K562 (cell line): Measurements from ENCODE around the gene ZER1. TPM values are rescaled to one million over a fixed set of nuclear protein-coding genes. Genes with fewer than 3 reads are reported as not detected.

Experiments used
- AFF1 ChIP-seq, 2 experiments: fragments of 450-650 bp; IDR thresholded peaks; 2 replicates each; pipeline ENCODE4 v1.6.1; 2018; ENCODE audit warnings: mild to moderate bottlenecking in 2 of 2, low read depth in 1 of 2; ENCODE audit not compliant: partially characterized antibody in 2 of 2
- ARHGAP35 ChIP-seq: fragments of 450-650 bp; IDR thresholded peaks from 2 replicates; pipeline ENCODE4 v1.6.1; 2018; ENCODE audit not compliant: partially characterized antibody
- ATF3 ChIP-seq, 2 experiments: fragments of 450-650 bp in 1 of 2; sonication (generic) in 1 of 2; formaldehyde crosslinking in 1 of 2; IDR thresholded peaks in 1 of 2; conservative IDR thresholded peaks in 1 of 2; 2 replicates each; pipeline versions ENCODE4 v1.6.1 to v1.8.1; 2016 to 2023; ENCODE audit warnings: mild to moderate bottlenecking in 2 of 2, moderate library complexity in 2 of 2, inconsistent platforms in 1 of 2, missing genetic modification reagents in 1 of 2
- BCOR ChIP-seq: fragments of 450-650 bp; IDR thresholded peaks from 2 replicates; pipeline ENCODE4 v1.6.1; 2016
- CEBPZ ChIP-seq: fragments of 150-350 bp; IDR thresholded peaks from 2 replicates; pipeline ENCODE4 v1.6.1; 2014; ENCODE audit warnings: low read depth, mild to moderate bottlenecking, low read length, borderline replicate concordance
- ETS1 ChIP-seq: conservative IDR thresholded peaks from 2 replicates; pipeline ENCODE4 v1.6.1; 2011; ENCODE audit warnings: low read depth, mild to moderate bottlenecking, low read length; ENCODE audit not compliant: control insufficient read depth
- FOXM1 ChIP-seq, 2 experiments: fragments of 450-650 bp in 1 of 2; sonication (generic) in 1 of 2; formaldehyde crosslinking in 1 of 2; IDR thresholded peaks; 2 replicates each; pipeline versions ENCODE4 v1.6.1 to v1.9.0; 2017 to 2022; ENCODE audit warnings: low read depth in 2 of 2, mild to moderate bottlenecking in 2 of 2, missing genetic modification reagents in 1 of 2, moderate library complexity in 1 of 2
- GTF2F1 ChIP-seq: IDR thresholded peaks from 2 replicates; pipeline ENCODE4 v1.6.1; 2011; ENCODE audit warnings: low read depth, low read length, improper control_type of control experiment
- HDAC1 ChIP-seq, 2 experiments: fragments of 450-650 bp; IDR thresholded peaks; 2 replicates each; pipeline ENCODE4 v1.6.1; 2016 to 2017; ENCODE audit warnings: inconsistent platforms in 1 of 2, mild to moderate bottlenecking in 1 of 2, moderate library complexity in 1 of 2
- MTA1 ChIP-seq: fragments of 450-650 bp; IDR thresholded peaks from 2 replicates; pipeline ENCODE4 v1.6.1; 2017; ENCODE audit warnings: borderline replicate concordance
- SMARCB1 ChIP-seq: IDR thresholded peaks from 2 replicates; pipeline ENCODE4 v1.6.1; 2011; ENCODE audit warnings: improper control_type of control experiment, low read depth; ENCODE audit not compliant: insufficient read length
- SOX6 ChIP-seq: fragments of 450-650 bp; IDR thresholded peaks from 2 replicates; pipeline ENCODE4 v1.6.1; 2014; ENCODE audit warnings: mild to moderate bottlenecking
- SPI1 ChIP-seq: IDR thresholded peaks from 2 replicates; pipeline ENCODE4 v1.6.1; 2011; ENCODE audit warnings: low read depth, low read length, control low read depth, borderline replicate concordance
- ZBTB43 ChIP-seq: sonication (generic); formaldehyde crosslinking; IDR thresholded peaks from 2 replicates; pipeline ENCODE4 v1.8.0; 2023; ENCODE audit warnings: mild to moderate bottlenecking, missing genetic modification reagents
- ZC3H11A ChIP-seq: IDR thresholded peaks from 2 replicates; pipeline ENCODE4 v1.6.1; 2012; ENCODE audit warnings: low read depth, low read length, improper control_type of control experiment
- polyA plus RNA-seq, 8 experiments: library from polyadenylated mRNA; depleted of rRNA in 4 of 8; stranded (reverse) in 5 of 8; unstranded in 3 of 8; fragments of >200 nt; fragmentation: Nextera tagmentation in 2 of 8; fragmentation: Illumina TruSeq in 1 of 8; extraction: Ambion mirVana in 2 of 8; extraction: Trizol in 1 of 8; gene quantifications; 2 replicates each; pipeline versions ENCODE4 v1.2.1 to v1.2.3, GENCODE V29; 2011 to 2014; ENCODE audit warnings: inconsistent platforms in 1 of 8, missing spikeins in 1 of 8
- total RNA-seq, 7 experiments: library from RNA; depleted of rRNA in 6 of 7; stranded (reverse); fragments of >200 nt in 6 of 7; fragmentation: Illumina TruSeq in 2 of 7; extraction: Trizol in 2 of 7; gene quantifications; 2 replicates each; pipeline versions ENCODE4 v1.2.1 to v1.2.3, GENCODE V29; 2011 to 2021; ENCODE audit warnings: low replicate concordance in 1 of 7

Gene ZER1
- total and polyA plus RNA-seq, 9 of the 15 experiments (the other 6 are each of a cell fraction or from before 2014, with no cell fraction given) = 0.07 to 10.7 (median 6.2) TPM

- TF ChIP-seq AFF1 (IDR thresholded peaks at IDR 0.05; ENCODE audit: low read depth in 1 of 2, partially characterized antibody in 2 of 2) (no peak), MTA1 (no peak; the same call in 1 of the 2 replicates), SOX6 (peak; percentile 42), CEBPZ (no peak), SMARCB1 (no peak), BCOR (no peak), ZBTB43 (CRISPR knock-in tag) (no peak), ATF3 (IDR thresholded peaks at IDR 0.05) (no peak), ATF3 (CRISPR knock-in tag; conservative IDR thresholded peaks at IDR 0.05) (peak; percentile 69; the same call in 1 of the 2 replicates), GTF2F1 (no peak), ETS1 (no peak), SPI1 (no peak), HDAC1 (IDR thresholded peaks at IDR 0.05) (peak in 1 of 2 experiments; percentile 47; a peak in 1 of 4 replicates), FOXM1 (IDR thresholded peaks at IDR 0.05; ENCODE audit: low read depth) (peak; percentile 64), FOXM1 (CRISPR knock-in tag; IDR thresholded peaks at IDR 0.05; ENCODE audit: low read depth) (no peak), ZC3H11A (no peak), ARHGAP35 (no peak)
Observed at GRCh38 chr9:128818099-128818838, 46.5 kb upstream of the ZER1 start, which contains the start of gene ENDOG (continued).
